Measurements from ENCODE around the gene FBXW8.
"Not testable (repeated sequence)": the region's sequence is repeated elsewhere in the genome, so short reads cannot be mapped to it uniquely, and the experiment has no call there.

FBXW8 gene

GRCh38 chr12:117042862-117043261 lies 132.1 kb downstream of the FBXW8 start:
- DNase-seq: no peak

GRCh38 chr12:117044311-117044710 lies 133.6 kb downstream of the FBXW8 start:
- no peak for DNase-seq

GRCh38 chr12:117044790-117045159 lies 134.0 kb downstream of the FBXW8 start:
- DNase-seq: no peak

GRCh38 chr12:117045160-117046010 lies 134.6 kb downstream of the FBXW8 start:
- DNase-seq: peak; percentile 47 to 51

- no peak for DNase-seq
These were observed 135.2 kb downstream of the FBXW8 start for GRCh38 chr12:117046011-117046369.

- no peak for DNase-seq
These were observed 135.7 kb downstream of the FBXW8 start for GRCh38 chr12:117046425-117046824.

GRCh38 chr12:117046861-117047530 lies 136.2 kb downstream of the FBXW8 start:
- DNase-seq: no peak

GRCh38 chr12:117047810-117048584 lies 137.2 kb downstream of the FBXW8 start:
- no peak for DNase-seq

GRCh38 chr12:117048585-117048904 lies 137.8 kb downstream of the FBXW8 start:
- no peak for DNase-seq

- DNase-seq: no peak
These were observed 138.5 kb downstream of the FBXW8 start for GRCh38 chr12:117049295-117049694.

- no peak for DNase-seq
These were observed 139.3 kb downstream of the FBXW8 start for GRCh38 chr12:117050060-117050459.

GRCh38 chr12:117051380-117051779 lies 140.6 kb downstream of the FBXW8 start:
- no peak for DNase-seq

- no peak for DNase-seq
These were observed 141.8 kb downstream of the FBXW8 start for GRCh38 chr12:117052386-117053049.

- DNase-seq: no peak
These were observed 142.3 kb downstream of the FBXW8 start for GRCh38 chr12:117053050-117053400.

GRCh38 chr12:117053597-117054201 lies 142.9 kb downstream of the FBXW8 start:
- DNase-seq: no peak

GRCh38 chr12:117054279-117054678 lies 143.5 kb downstream of the FBXW8 start:
- no peak for DNase-seq

- DNase-seq: not testable (repeated sequence)
These were observed 146.9 kb downstream of the FBXW8 start for GRCh38 chr12:117057626-117058025.

- DNase-seq: no peak
These were observed 147.8 kb downstream of the FBXW8 start for GRCh38 chr12:117058442-117059072.

GRCh38 chr12:117059156-117059555 lies 148.4 kb downstream of the FBXW8 start:
- DNase-seq: no peak

- DNase-seq: no peak
These were observed 149.6 kb downstream of the FBXW8 start for GRCh38 chr12:117060246-117060928.

GRCh38 chr12:117060929-117061305 lies 150.2 kb downstream of the FBXW8 start:
- no peak for DNase-seq

GRCh38 chr12:117061555-117062079 lies 150.9 kb downstream of the FBXW8 start:
- no peak for DNase-seq
